GM19328 (cell line): Measurements from ENCODE around the gene LNX1.
"Not testable (repeated sequence)": the region's sequence is repeated elsewhere in the genome, so short reads cannot be mapped to it uniquely, and the experiment has no call there.

ENCODE experiments used
- ATAC-seq: cut with Tn5 transposase; IDR thresholded peaks from one replicate; pipeline ENCODE4 v1.9.1; 2021; ENCODE audit warnings: mild to moderate bottlenecking, moderate library complexity; ENCODE audit not compliant: unreplicated experiment

LNX1 gene

DNA sequence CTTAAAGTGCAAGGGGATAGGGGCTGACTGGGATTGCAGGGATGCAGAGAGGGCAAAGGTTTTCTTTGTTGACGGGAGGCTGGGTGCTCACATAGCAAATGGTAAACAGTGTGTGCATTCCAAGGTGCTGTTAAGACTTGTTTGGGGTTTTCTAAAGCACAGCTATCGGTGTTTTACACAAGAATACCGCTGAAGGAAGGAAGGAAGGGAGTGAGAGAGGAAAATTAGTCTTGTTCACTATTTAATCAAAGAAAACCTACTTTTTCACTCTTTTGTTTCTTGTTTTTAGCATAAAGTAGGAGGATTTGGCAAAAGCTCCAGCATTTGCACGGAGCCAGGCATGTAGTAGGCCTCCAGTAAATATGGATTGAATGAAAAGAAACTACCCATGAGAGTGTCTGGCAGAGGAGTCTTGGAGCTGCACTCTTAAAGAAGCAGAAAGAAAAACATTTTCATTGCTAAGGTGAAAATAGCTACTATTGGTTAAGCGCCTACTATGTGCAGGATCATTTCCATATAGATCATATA is 114.2 kb downstream of the LNX1 start:
- no peak for ATAC-seq

GRCh38 chr4:53476232-53477037 is 114.9 kb downstream of the LNX1 start:
- ATAC-seq, result no peak

GRCh38 chr4:53466576-53466975 is 124.7 kb downstream of the LNX1 start:
- ATAC-seq, result not testable (repeated sequence)

DNA sequence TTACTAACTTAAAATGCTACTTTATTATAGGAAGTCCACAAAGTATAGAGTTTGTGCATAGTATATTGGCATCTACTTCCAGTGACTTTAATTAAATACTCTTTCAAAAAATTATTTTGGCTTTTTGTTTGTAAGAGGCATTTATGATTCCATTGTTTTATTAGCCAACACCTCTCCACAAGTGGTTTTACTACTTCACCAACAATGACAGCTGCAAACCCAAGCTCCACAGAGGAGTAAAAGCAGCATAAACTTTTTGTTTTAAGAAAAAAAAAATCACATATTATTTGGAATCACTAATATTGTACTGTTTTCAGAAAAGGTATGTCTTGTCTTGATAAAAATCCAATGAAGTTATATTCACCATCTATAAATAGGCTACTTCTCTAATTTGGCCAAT is 125.4 kb downstream of the LNX1 start:
- ATAC-seq, result no peak

DNA sequence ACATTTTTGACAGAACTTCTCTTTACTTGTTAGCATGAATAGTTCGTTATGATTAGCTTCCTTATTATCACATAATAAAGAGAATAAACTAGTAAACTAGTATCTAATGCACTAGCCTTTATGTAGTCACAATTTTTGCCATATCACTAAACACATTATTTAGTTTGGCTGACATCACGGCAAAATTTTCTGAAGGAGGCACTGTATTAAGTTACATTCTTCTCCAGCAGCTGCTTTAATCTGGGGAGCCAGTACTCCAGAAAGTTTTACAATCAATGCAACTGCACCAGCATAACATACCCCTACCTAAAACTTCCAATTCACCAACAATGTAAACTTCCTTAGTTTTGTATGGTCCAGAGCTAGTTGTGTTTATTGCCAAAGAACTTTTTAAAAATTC is 126.0 kb downstream of the LNX1 start:
- no peak for ATAC-seq

- ATAC-seq, result no peak
These were observed 127.9 kb downstream of the LNX1 start for GRCh38 chr4:53463340-53463739.

DNA sequence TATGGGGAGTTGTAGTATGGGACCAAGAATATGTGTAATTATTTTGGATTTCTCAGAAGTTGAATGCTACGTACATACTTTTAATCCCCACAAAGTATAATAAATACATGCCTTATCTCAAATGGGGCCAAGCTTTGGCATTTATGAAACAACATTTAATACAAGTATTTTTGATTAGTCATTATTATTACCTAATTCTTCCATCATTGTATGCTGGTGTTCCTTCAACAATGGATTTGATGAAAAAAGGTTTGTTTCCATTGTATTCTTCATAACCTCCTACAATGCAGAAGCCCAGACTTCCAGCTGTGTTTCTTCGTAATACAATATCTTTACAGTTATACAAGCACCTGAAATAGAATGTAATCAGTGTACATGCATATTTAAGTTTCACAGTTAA is 130.0 kb downstream of the LNX1 start:
- no peak for ATAC-seq

GRCh38 chr4:53459548-53459947 is 131.7 kb downstream of the LNX1 start:
- no peak for ATAC-seq

- ATAC-seq, result no peak
These were observed 135.1 kb downstream of the LNX1 start for GRCh38 chr4:53456178-53456577.

GRCh38 chr4:53455766-53456165 is 135.5 kb downstream of the LNX1 start:
- ATAC-seq, result no peak

GRCh38 chr4:53453385-53453784 is 137.9 kb downstream of the LNX1 start:
- no peak for ATAC-seq

DNA sequence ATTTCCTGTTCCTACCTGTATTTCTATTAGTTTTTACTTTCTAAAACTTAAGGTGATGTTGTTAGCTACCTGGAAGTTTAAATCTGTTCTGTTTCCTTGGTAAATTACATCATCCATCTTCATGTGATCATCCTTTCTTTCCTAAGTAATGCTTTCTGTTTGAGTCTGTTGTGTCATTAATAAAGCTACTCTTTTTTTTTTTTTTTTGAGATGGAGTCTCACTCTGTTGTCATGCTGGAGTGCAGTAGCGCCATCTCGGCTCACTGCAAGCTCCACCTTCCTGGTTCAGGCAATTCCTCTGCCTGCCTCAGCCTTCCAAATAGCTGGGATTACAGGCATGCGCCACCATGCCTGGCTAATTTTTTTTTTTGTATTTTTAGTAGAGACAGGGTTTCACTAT is 140.5 kb downstream of the LNX1 start:
- ATAC-seq, result no peak

GRCh38 chr4:53444954-53445353 is 146.3 kb downstream of the LNX1 start:
- no peak for ATAC-seq

GRCh38 chr4:53441564-53441963 is 149.7 kb downstream of the LNX1 start:
- ATAC-seq, result no peak

DNA sequence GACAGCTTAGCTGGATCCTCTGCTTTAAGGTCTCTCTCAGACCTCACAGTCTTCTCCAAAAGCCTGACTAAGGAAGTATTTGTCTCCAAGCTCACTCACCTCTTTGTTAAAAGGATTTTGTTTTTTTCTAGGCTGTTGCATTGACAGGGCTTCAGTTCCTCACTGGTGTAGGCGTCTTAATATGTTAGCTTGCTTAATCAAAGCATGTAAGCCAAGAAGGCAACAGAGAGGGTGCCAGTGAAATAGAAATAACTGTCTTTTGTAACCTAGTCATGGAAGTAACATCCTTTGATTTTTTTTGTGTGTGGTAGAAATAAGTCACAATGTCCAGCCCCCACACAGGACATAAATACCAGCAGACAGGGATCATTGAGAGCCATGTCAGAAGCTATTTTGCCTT is 155.0 kb downstream of the LNX1 start:
- no peak for ATAC-seq

DNA sequence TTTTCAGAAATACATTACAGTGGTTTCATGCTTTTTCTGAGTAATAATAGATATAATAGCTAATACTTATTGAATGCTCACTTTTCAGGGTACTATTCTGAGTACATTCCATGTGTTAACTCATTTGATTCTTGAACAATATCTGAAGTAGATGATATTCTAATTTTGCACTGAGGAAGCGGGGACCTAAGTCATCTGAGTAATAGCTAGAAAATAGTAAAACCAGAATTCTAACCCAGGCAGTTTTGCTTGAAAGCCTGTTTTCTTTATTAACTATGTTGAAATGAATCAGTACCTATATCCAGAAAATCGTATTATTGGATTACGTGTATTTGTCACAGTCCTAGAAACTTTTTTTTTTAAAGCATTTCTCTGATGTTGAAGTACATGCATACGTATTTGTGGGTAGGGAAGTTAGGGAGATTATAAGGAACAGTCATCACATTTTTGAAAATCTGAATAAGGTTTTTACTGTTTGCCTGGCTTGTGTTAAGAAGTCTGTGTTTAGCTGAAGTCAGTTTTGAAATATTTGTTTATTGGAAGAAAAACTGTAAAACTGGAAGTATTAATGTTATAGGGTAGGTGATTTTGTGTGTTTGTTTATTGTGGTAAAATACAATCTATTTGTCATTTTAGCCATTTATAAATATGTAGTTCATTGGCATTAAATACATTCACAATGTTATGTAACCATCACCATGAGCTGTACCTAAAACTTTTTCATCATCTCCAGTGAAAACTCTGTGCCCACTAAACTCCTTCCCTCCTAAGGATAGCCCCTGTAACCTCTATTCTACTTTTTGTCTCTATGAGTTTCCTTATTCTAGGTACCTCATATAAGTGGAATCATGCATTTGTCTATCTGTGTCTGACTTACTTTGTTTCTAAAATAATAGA is 158.5 kb downstream of the LNX1 start:
- ATAC-seq, result no peak

GRCh38 chr4:53431052-53431451 is 160.2 kb downstream of the LNX1 start:
- ATAC-seq, result no peak

GRCh38 chr4:53427366-53427765 is 163.9 kb downstream of the LNX1 start:
- ATAC-seq, result no peak

GRCh38 chr4:53424280-53424679 is 167.0 kb downstream of the LNX1 start:
- ATAC-seq, result no peak

- ATAC-seq, result no peak
These were observed 168.9 kb downstream of the LNX1 start for GRCh38 chr4:53422367-53422766.

DNA sequence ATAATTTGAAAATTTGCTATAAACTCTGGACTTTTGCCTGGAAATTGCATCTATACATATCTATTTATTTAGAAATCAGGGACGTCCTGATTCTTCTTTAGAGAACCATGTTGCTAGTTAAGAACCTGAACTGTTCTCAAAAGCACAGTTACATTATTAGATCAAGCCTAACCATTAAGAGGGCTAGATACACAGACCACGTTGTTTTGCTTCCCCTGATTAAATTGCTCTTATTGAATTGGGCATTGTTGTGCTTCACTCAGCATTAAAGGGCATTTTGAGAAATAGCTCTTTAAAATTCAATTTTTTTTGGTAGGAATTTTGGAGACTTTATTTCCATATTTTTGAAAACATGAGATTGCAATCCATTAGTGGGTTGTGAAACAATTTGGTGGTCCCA is 169.5 kb downstream of the LNX1 start:
- ATAC-seq, result no peak

DNA sequence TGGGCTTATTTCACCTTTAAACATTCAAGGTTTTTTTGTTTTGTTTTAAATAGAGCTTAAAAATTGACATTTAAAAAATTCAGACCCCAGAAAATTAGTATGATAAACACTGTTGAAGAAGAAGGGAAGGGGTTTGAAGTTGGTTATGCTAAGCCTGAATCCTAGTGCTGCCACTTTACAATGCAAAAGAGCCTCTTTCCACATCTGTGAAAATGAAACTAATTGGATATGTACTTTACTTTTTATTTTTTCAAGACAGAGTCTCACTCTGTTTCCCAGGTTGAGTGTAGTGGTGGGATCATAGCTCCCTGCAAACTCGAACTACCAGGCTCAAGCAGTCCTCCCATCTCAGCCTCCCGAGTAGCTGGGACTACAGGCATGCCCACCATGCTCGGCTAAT is 172.1 kb downstream of the LNX1 start:
- ATAC-seq, result no peak
